Lower lobe of right lung (tissue), 2 donors: Measurements from ENCODE around the gene ELMO2. TPM values are rescaled to one million over a fixed set of nuclear protein-coding genes. Genes with fewer than 3 reads are reported as not detected.

ENCODE experiments used
- ATAC-seq, 2 donors: fragments of 200-7000 bp; cut with Tn5 transposase; one replicate each; pipeline ENCODE4 v1.9.1; 2020 to 2022; ENCODE audit warnings: mild to moderate bottlenecking in 2 of 2, moderate library complexity in 2 of 2
- DNase-seq: peaks from one replicate; pipeline ENCODE4 v3.0.0-alpha.2; 2020
- H3K27ac ChIP-seq: fragments of 200-600 bp; one replicate; pipeline ENCODE4 v1.8.0; 2022
- H3K27me3 ChIP-seq: fragments of 200-600 bp; one replicate; pipeline ENCODE4 v1.8.0; 2022; ENCODE audit warnings: low read depth
- H3K36me3 ChIP-seq: fragments of 200-600 bp; one replicate; pipeline ENCODE4 v1.8.0; 2022; ENCODE audit warnings: mild to moderate bottlenecking
- H3K4me1 ChIP-seq: fragments of 200-600 bp; one replicate; pipeline ENCODE4 v1.8.0; 2022
- H3K4me3 ChIP-seq: fragments of 200-600 bp; one replicate; pipeline ENCODE4 v1.8.0; 2022; ENCODE audit warnings: mild to moderate bottlenecking
- H3K9me3 ChIP-seq: fragments of 200-600 bp; one replicate; pipeline ENCODE4 v1.8.0; 2022
- CTCF ChIP-seq: fragments of 200-600 bp; IDR thresholded peaks from one replicate; pipeline ENCODE4 v1.8.0; 2022; ENCODE audit warnings: antibody characterized with exemption, mild to moderate bottlenecking
- intact Hi-C: fragments of 100-400 bp; cut with DNase I; formaldehyde crosslinking; loops from one replicate; pipeline ENCODE4 v1.11.0; 2022
- total RNA-seq: library from RNA; stranded (reverse); fragmentation: NEBNext Ultra II Directional; extraction: Animal tissue kit (Norgen Biotek cat#: 25700); gene quantifications from one replicate; pipeline ENCODE4 v1.2.1, GENCODE V29; 2021
- donor health status: DM: no; HTN: yes; CAD: no; lungs with severe emphysema.

Gene ELMO2
- total RNA-seq, 1 donor from 2014 or later: 61.9 TPM

GRCh38 chr20:46375771-46376170 is 30.6 kb downstream of the ELMO2 start:
- no peak overlapping the region for H3K27ac ChIP-seq
- intact Hi-C loops: no loop called here
- H3K27me3 ChIP-seq: no peaks in the 10 kb centered on the region
- H3K9me3 ChIP-seq: no peaks in the 10 kb centered on the region
- no peak for TF ChIP-seq CTCF
- peaks cover 98% of the 10 kb centered on the region for H3K36me3 ChIP-seq
- no peak overlapping the region for H3K4me3 ChIP-seq
- DNase-seq (no peak), ATAC-seq (no peak)
- H3K4me1 ChIP-seq: no peaks in the 10 kb centered on the region

GRCh38 chr20:46374383-46374782 is 32.0 kb downstream of the ELMO2 start:
- Histone ChIP-seq H3K36me3 (peaks cover 96% of the 10 kb centered on the region), H3K27me3 (no peaks in the 10 kb centered on the region), H3K4me3 (no peak overlapping the region), H3K27ac (no peak overlapping the region), H3K9me3 (no peaks in the 10 kb centered on the region), H3K4me1 (no peaks in the 10 kb centered on the region)
- ATAC-seq: no peak
- no peak for TF ChIP-seq CTCF
- intact Hi-C loops: no loop called here
- no peak for DNase-seq

- no peak for DNase-seq
- intact Hi-C loops: no loop called here
- no peak for ATAC-seq
- Histone ChIP-seq H3K27me3 (no peaks in the 10 kb centered on the region), H3K4me3 (no peak overlapping the region), H3K4me1 (no peaks in the 10 kb centered on the region), H3K27ac (no peak overlapping the region), H3K9me3 (no peaks in the 10 kb centered on the region), H3K36me3 (peaks cover 96% of the 10 kb centered on the region)
- TF ChIP-seq CTCF: no peak
Observed at GRCh38 chr20:46371656-46372055, 34.8 kb downstream of the ELMO2 start.

GRCh38 chr20:46368902-46369268 is 37.5 kb downstream of the ELMO2 start:
- no peaks in the 10 kb centered on the region for H3K9me3 ChIP-seq
- DNase-seq: no peak
- peaks cover 86% of the 10 kb centered on the region for H3K36me3 ChIP-seq
- ATAC-seq: no peak
- H3K4me1 ChIP-seq: peaks cover 9% of the 10 kb centered on the region
- no peak for TF ChIP-seq CTCF
- H3K27ac ChIP-seq: no peak overlapping the region
- intact Hi-C loops: no loop called here
- no peak overlapping the region for H3K4me3 ChIP-seq
- no peaks in the 10 kb centered on the region for H3K27me3 ChIP-seq

- peaks cover 80% of the 10 kb centered on the region for H3K36me3 ChIP-seq
- H3K9me3 ChIP-seq: no peaks in the 10 kb centered on the region
- H3K27ac ChIP-seq: no peak overlapping the region
- H3K4me3 ChIP-seq: no peak overlapping the region
- H3K4me1 ChIP-seq: peaks cover 13% of the 10 kb centered on the region
- TF ChIP-seq CTCF: no peak
- DNase-seq (no peak), ATAC-seq (no peak)
- H3K27me3 ChIP-seq: no peaks in the 10 kb centered on the region
- intact Hi-C loops: no loop called here
Observed at GRCh38 chr20:46367967-46368901, 38.2 kb downstream of the ELMO2 start.
